Measurements from ENCODE around the gene METTL9.

- no peak for TF ChIP-seq CTCF (IDR thresholded peaks at IDR 0.05; ENCODE audit: low read depth, low read length)
- no peak for TF ChIP-seq EZH2phosphoT487 (IDR thresholded peaks at IDR 0.05; ENCODE audit: low read depth)
Measured at GRCh38 chr16:21598206-21598605, 1.2 kb upstream of the METTL9 start.
